SK-N-SH treated with all-trans-retinoic acid at 6 μM for 48 hours (cell line): Measurements from ENCODE around the gene SLC34A1.
A peak's percentile ranks its signal among the peaks of the same experiment; 100 is the strongest.

Experiments
- ATAC-seq: fragments of 200-7000 bp; cut with Tn5 transposase; 3 replicates; pipeline ENCODE4 v1.9.1; 2020; ENCODE audit warnings: mild to moderate bottlenecking, moderate library complexity
- ARNTL ChIP-seq: fragments of 450-650 bp; formaldehyde crosslinking; IDR thresholded peaks from 2 replicates; pipeline ENCODE4 v1.5.0; 2020; ENCODE audit warnings: low read depth, mild to moderate bottlenecking, moderate library complexity, borderline replicate concordance
- BACH2 ChIP-seq: fragments of 250-450 bp; sonication (Bioruptor Pico); IDR thresholded peaks from 2 replicates; pipeline ENCODE4 v1.9.0; 2021; ENCODE audit warnings: mild to moderate bottlenecking, borderline replicate concordance
- CSDC2 ChIP-seq: fragments of 250-450 bp; sonication (Bioruptor Pico); IDR thresholded peaks from 2 replicates; pipeline ENCODE4 v1.5.0; 2020; ENCODE audit warnings: mild to moderate bottlenecking, moderate library complexity
- CSRNP3 ChIP-seq: fragments of 250-450 bp; sonication (Bioruptor Pico); IDR thresholded peaks from 2 replicates; pipeline ENCODE4 v1.5.1; 2021; ENCODE audit warnings: mild to moderate bottlenecking, moderate library complexity
- ESRRG ChIP-seq: fragments of 250-450 bp; sonication (Bioruptor Pico); IDR thresholded peaks from 2 replicates; pipeline ENCODE4 v1.6.1; 2021; ENCODE audit warnings: mild to moderate bottlenecking
- GLIS3 ChIP-seq: fragments of 250-450 bp; sonication (Bioruptor Pico); IDR thresholded peaks from 2 replicates; pipeline ENCODE4 v1.5.0; 2020; ENCODE audit warnings: mild to moderate bottlenecking, moderate library complexity
- ISL1 ChIP-seq: fragments of 250-450 bp; sonication (Bioruptor Pico); IDR thresholded peaks from 2 replicates; pipeline ENCODE4 v2.1.2; 2022; ENCODE audit warnings: mild to moderate bottlenecking, moderate library complexity
- OSR1 ChIP-seq: fragments of 250-450 bp; sonication (Bioruptor Pico); IDR thresholded peaks from 2 replicates; pipeline ENCODE4 v1.8.0; 2022; ENCODE audit warnings: moderate library complexity, mild to moderate bottlenecking, inconsistent platforms
- PATZ1 ChIP-seq: fragments of 250-450 bp; sonication (Bioruptor Pico); IDR thresholded peaks from 2 replicates; pipeline ENCODE4 v1.8.0; 2020; ENCODE audit warnings: mild to moderate bottlenecking, moderate library complexity, borderline replicate concordance
- POU6F1 ChIP-seq: fragments of 250-450 bp; sonication (Bioruptor Pico); IDR thresholded peaks from 2 replicates; pipeline ENCODE4 v1.8.0; 2021; ENCODE audit warnings: low read depth, mild to moderate bottlenecking, moderate library complexity, borderline replicate concordance
- PPARA ChIP-seq: fragments of 250-450 bp; sonication (Bioruptor Pico); IDR thresholded peaks from 2 replicates; pipeline ENCODE4 v1.5.0; 2020; ENCODE audit warnings: mild to moderate bottlenecking, borderline replicate concordance
- RARB ChIP-seq: fragments of 250-450 bp; sonication (Bioruptor Pico); IDR thresholded peaks from 2 replicates; pipeline ENCODE4 v1.8.0; 2021; ENCODE audit warnings: mild to moderate bottlenecking, moderate library complexity
- SNAI2 ChIP-seq: fragments of 250-450 bp; sonication (Bioruptor Pico); IDR thresholded peaks from 2 replicates; pipeline ENCODE4 v1.5.0; 2020; ENCODE audit warnings: mild to moderate bottlenecking, moderate library complexity
- TCF4 ChIP-seq: fragments of 250-450 bp; sonication (Bioruptor Pico); IDR thresholded peaks from 2 replicates; pipeline ENCODE4 v1.8.0; 2021; ENCODE audit warnings: mild to moderate bottlenecking, moderate library complexity, borderline replicate concordance
- TOX ChIP-seq: fragments of 250-450 bp; sonication (Bioruptor Pico); IDR thresholded peaks from 2 replicates; pipeline ENCODE4 v1.8.0; 2021; ENCODE audit warnings: mild to moderate bottlenecking, moderate library complexity, borderline replicate concordance
- TSHZ2 ChIP-seq: fragments of 250-450 bp; sonication (Bioruptor Pico); IDR thresholded peaks from 2 replicates; pipeline ENCODE4 v1.5.0; 2020; ENCODE audit warnings: mild to moderate bottlenecking, moderate library complexity
- ZC3H10 ChIP-seq: fragments of 250-450 bp; sonication (Bioruptor Pico); IDR thresholded peaks from 2 replicates; pipeline ENCODE4 v1.5.1; 2021; ENCODE audit warnings: mild to moderate bottlenecking, moderate library complexity
- ZFP3 ChIP-seq: fragments of 250-450 bp; sonication (Bioruptor Pico); IDR thresholded peaks from 2 replicates; pipeline ENCODE4 v1.5.0; 2020; ENCODE audit warnings: mild to moderate bottlenecking, moderate library complexity
- ZFP30 ChIP-seq: fragments of 450-650 bp; formaldehyde crosslinking; IDR thresholded peaks from 2 replicates; pipeline ENCODE4 v1.5.0; 2022; ENCODE audit warnings: mild to moderate bottlenecking, moderate library complexity
- ZNF565 ChIP-seq: fragments of 450-650 bp; formaldehyde crosslinking; conservative IDR thresholded peaks from 2 replicates; pipeline ENCODE4 v1.5.0; 2020; ENCODE audit warnings: low read depth, mild to moderate bottlenecking, moderate library complexity
- ZNF70 ChIP-seq: fragments of 450-650 bp; formaldehyde crosslinking; IDR thresholded peaks from 2 replicates; pipeline ENCODE4 v1.5.0; 2020; ENCODE audit warnings: mild to moderate bottlenecking, moderate library complexity
- ZNF8 ChIP-seq: fragments of 450-650 bp; formaldehyde crosslinking; IDR thresholded peaks from 2 replicates; pipeline ENCODE4 v1.5.0; 2020; ENCODE audit warnings: mild to moderate bottlenecking, moderate library complexity

Gene SLC34A1

GRCh38 chr5:177445052-177445916 is 61.0 kb downstream of the SLC34A1 start (continued):
- TF ChIP-seq ZNF8 (CRISPR knock-in tag) (no peak), ZNF565 (CRISPR knock-in tag) (no peak), CSDC2 (CRISPR knock-in tag) (no peak), TCF4 (CRISPR knock-in tag) (no peak), OSR1 (CRISPR knock-in tag) (no peak), CSRNP3 (CRISPR knock-in tag) (no peak), GLIS3 (CRISPR knock-in tag) (no peak), ZNF70 (CRISPR knock-in tag) (no peak), ARNTL (CRISPR knock-in tag) (no peak), ZC3H10 (CRISPR knock-in tag) (no peak), ISL1 (CRISPR knock-in tag) (no peak), SNAI2 (no peak), ZFP3 (no peak)

GRCh38 chr5:177445917-177446199 is 61.6 kb downstream of the SLC34A1 start:
- TF ChIP-seq SNAI2: no peak
- no peak for TF ChIP-seq ZC3H10 (CRISPR knock-in tag)
- TF ChIP-seq ZFP3: no peak
- no peak for TF ChIP-seq ZNF565 (CRISPR knock-in tag)
- no peak for ATAC-seq

GRCh38 chr5:177446200-177447065 is 62.2 kb downstream of the SLC34A1 start, which contains the start of gene PRR7:
TSS of gene PRR7 (plus strand) at chr5:177446814. CDS start at chr5:177455068, 8,254 bp downstream.
- peak; percentile 50 for ATAC-seq
- TF ChIP-seq ZFP3: no peak
- TF ChIP-seq ISL1 (CRISPR knock-in tag): no peak
- peak; percentile 88 for TF ChIP-seq TSHZ2 (CRISPR knock-in tag)
- no peak for TF ChIP-seq ZFP30 (CRISPR knock-in tag)
- no peak for TF ChIP-seq GLIS3 (CRISPR knock-in tag)
- TF ChIP-seq BACH2 (CRISPR knock-in tag): no peak
- no peak for TF ChIP-seq ZNF70 (CRISPR knock-in tag)
- no peak for TF ChIP-seq CSRNP3 (CRISPR knock-in tag)
- no peak for TF ChIP-seq ZNF565 (CRISPR knock-in tag)
- no peak for TF ChIP-seq TCF4 (CRISPR knock-in tag)
- no peak for TF ChIP-seq PPARA (CRISPR knock-in tag)
- TF ChIP-seq RARB (CRISPR knock-in tag): no peak
- TF ChIP-seq SNAI2: peak; percentile 85
- TF ChIP-seq ARNTL (CRISPR knock-in tag): no peak

GRCh38 chr5:177447066-177447610 is 62.9 kb downstream of the SLC34A1 start:
- ATAC-seq: peak; percentile 32
- TF ChIP-seq CSRNP3 (CRISPR knock-in tag) (no peak), POU6F1 (CRISPR knock-in tag) (no peak), PATZ1 (CRISPR knock-in tag) (no peak), RARB (CRISPR knock-in tag) (no peak), TOX (CRISPR knock-in tag) (no peak), CSDC2 (CRISPR knock-in tag) (no peak), ZNF565 (CRISPR knock-in tag) (no peak), GLIS3 (CRISPR knock-in tag) (no peak), SNAI2 (no peak), ESRRG (no peak), OSR1 (CRISPR knock-in tag) (no peak), ZFP30 (CRISPR knock-in tag) (no peak)
